ENCODE measurements around the gene SLIT1.

DNA sequence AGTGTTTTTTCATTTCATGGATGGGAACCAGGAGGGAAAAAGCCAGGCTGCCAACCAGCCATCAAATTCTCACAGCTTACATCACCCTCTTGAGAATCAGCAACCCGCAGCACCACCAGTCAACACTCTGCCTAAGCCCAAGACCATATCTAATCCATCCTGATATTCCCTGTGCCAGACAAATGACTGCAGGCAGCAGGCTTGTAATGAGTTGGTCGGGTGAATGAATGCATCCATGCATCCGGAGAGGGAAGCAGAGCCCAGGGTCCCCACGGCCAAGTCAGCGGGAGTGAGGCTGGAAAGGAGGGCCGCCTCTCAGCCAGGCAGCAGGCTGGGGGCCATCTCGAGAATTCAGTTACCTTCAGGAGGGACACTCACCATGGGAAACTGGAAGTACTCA is 46.9 kb downstream of the SLIT1 start:
- TF ChIP-seq, protein P1, sequence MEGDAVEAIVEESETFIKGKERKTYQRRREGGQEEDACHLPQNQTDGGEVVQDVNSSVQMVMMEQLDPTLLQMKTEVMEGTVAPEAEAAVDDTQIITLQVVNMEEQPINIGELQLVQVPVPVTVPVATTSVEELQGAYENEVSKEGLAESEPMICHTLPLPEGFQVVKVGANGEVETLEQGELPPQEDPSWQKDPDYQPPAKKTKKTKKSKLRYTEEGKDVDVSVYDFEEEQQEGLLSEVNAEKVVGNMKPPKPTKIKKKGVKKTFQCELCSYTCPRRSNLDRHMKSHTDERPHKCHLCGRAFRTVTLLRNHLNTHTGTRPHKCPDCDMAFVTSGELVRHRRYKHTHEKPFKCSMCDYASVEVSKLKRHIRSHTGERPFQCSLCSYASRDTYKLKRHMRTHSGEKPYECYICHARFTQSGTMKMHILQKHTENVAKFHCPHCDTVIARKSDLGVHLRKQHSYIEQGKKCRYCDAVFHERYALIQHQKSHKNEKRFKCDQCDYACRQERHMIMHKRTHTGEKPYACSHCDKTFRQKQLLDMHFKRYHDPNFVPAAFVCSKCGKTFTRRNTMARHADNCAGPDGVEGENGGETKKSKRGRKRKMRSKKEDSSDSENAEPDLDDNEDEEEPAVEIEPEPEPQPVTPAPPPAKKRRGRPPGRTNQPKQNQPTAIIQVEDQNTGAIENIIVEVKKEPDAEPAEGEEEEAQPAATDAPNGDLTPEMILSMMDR (IDR thresholded peaks at IDR 0.05) = no peak
- TF ChIP-seq POLR2A (IDR thresholded peaks at IDR 0.05) = no peak
